ENCODE measurements around the gene ABCA13.

- no peak for TF ChIP-seq RAD21 (IDR thresholded peaks at IDR 0.05; ENCODE audit: low read depth)
- no peak for TF ChIP-seq EZH2phosphoT487 (IDR thresholded peaks at IDR 0.05; ENCODE audit: borderline replicate concordance)
- TF ChIP-seq ZNF274 (IDR thresholded peaks at IDR 0.05; ENCODE audit: low read depth, low read length), result no peak
- TF ChIP-seq CTCF (IDR thresholded peaks at IDR 0.05 in 2 of 3, conservative IDR thresholded peaks at IDR 0.05 in 1 of 3; ENCODE audit: borderline replicate concordance in 1 of 3, insufficient read depth in 1 of 3, low read depth in 2 of 3, low read length in 2 of 3), result no peak
- TF ChIP-seq POLR2A (IDR thresholded peaks at IDR 0.05; ENCODE audit: borderline replicate concordance, extremely low read depth, insufficient read depth, insufficient read length), result no peak
- no peak for TF ChIP-seq POLR2AphosphoS5 (IDR thresholded peaks at IDR 0.05; ENCODE audit: low read depth, low read length)
Observed at GRCh38 chr7:48667407-48667806, 496.1 kb downstream of the ABCA13 start.
